ENCODE results near the gene FAM3D. TPM values are rescaled to one million over a fixed set of nuclear protein-coding genes. Genes with fewer than 3 reads are reported as not detected.

FAM3D gene
- total RNA-seq, 4 donors from 2014 or later = 1.9 to 33.2 TPM; not detected in 2

DNA sequence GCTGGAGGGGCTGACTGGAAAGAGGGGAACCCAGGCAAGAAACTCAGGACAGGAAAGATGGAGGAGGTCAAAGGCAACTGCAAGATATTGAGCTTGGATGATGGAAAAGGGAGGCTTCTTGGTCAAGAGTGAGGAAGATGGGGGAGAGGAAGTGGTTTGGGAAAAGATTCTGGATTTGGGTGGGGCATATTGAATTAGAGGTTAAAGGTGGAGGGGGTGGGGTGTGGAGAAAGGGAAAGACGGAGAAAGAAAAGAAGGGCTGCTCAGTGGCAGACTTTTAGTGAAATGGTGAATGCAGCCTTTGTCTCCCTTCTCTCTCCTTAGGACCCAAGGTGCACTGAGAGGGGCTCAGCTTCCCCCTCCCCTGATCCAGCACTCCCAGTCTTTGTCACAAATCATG is 655 bp upstream of the FAM3D start:
- H3K9me3 ChIP-seq = no peaks in the 10 kb centered on the region
- H3K27ac ChIP-seq = no peak overlapping the region
- ATAC-seq = no peak
- no peaks in the 10 kb centered on the region for H3K36me3 ChIP-seq
- H3K27me3 ChIP-seq = peaks cover 7% of the 10 kb centered on the region
- 100% methylated on average over 1 of the region's 1 CpG; no CpG with 5 or more reads in 1 of the 2 donors for WGBS, 2 donors (ENCODE audit: low coverage in 1 of 2)
- TF ChIP-seq, protein P1, sequence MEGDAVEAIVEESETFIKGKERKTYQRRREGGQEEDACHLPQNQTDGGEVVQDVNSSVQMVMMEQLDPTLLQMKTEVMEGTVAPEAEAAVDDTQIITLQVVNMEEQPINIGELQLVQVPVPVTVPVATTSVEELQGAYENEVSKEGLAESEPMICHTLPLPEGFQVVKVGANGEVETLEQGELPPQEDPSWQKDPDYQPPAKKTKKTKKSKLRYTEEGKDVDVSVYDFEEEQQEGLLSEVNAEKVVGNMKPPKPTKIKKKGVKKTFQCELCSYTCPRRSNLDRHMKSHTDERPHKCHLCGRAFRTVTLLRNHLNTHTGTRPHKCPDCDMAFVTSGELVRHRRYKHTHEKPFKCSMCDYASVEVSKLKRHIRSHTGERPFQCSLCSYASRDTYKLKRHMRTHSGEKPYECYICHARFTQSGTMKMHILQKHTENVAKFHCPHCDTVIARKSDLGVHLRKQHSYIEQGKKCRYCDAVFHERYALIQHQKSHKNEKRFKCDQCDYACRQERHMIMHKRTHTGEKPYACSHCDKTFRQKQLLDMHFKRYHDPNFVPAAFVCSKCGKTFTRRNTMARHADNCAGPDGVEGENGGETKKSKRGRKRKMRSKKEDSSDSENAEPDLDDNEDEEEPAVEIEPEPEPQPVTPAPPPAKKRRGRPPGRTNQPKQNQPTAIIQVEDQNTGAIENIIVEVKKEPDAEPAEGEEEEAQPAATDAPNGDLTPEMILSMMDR (IDR thresholded peaks at IDR 0.05) = no peak
- TF ChIP-seq POLR2AphosphoS5 (IDR thresholded peaks at IDR 0.05) = no peak
- TF ChIP-seq POLR2A (IDR thresholded peaks at IDR 0.05) = no peak
- TF ChIP-seq EP300 (IDR thresholded peaks at IDR 0.05) = no peak
- no peaks in the 10 kb centered on the region for H3K4me1 ChIP-seq
- no peak overlapping the region for H3K4me3 ChIP-seq

DNA sequence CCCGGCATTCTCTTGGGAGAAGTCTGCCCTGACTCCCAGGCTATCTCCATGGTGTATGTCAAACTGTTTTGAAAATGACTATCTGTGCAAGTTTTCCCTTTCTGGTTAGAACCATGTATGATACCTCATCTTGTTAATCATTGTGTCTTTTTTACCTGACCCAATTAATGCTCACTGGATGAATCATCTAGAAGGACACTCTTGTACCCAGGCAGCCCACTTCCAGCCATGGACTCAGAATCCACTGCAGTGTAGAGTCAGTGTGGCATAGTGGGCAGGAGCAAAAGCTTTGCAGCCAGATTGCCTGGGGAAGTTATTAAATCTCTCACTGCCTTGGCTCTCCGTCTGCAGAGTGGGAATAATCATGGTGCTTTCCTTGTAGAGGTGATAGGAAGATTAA is 1.2 kb downstream of the FAM3D start:
- 54 to 100% methylated on average over 2 of the region's 2 CpGs for WGBS, 2 donors (ENCODE audit: low coverage in 1 of 2)
- H3K4me1 ChIP-seq = no peaks in the 10 kb centered on the region
- no peak for TF ChIP-seq POLR2AphosphoS5 (IDR thresholded peaks at IDR 0.05)
- no peak for TF ChIP-seq POLR2A (IDR thresholded peaks at IDR 0.05)
- TF ChIP-seq EP300 (IDR thresholded peaks at IDR 0.05) = no peak
- TF ChIP-seq, protein P1 (IDR thresholded peaks at IDR 0.05) = no peak
- peaks cover 7% of the 10 kb centered on the region for H3K27me3 ChIP-seq
- no peaks in the 10 kb centered on the region for H3K36me3 ChIP-seq
- H3K4me3 ChIP-seq = no peak overlapping the region
- no peak for ATAC-seq
- no peak overlapping the region for H3K27ac ChIP-seq
- no peaks in the 10 kb centered on the region for H3K9me3 ChIP-seq

DNA sequence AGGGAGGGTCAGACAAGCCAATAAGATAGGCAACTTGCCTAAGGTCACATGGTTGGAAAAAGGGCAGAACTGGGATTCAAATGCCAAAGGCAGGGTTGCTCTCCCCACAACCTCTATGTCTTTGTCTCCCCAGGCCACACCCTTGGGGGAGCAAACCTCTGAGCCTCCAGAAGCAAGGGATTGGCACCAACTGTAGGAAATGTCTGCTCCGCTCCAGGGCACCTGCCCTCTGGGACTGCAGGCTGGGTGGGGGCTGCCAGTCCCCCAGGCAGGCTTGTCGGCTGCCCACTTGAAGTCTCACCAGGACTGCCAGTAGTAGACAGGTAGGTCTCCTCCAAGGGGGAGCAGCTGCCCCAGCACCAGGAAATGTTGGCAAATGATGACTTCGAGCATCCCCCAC is 2.0 kb downstream of the FAM3D start:
- Histone ChIP-seq H3K36me3 (no peaks in the 10 kb centered on the region), H3K9me3 (no peaks in the 10 kb centered on the region), H3K4me1 (no peaks in the 10 kb centered on the region), H3K27me3 (peaks cover 7% of the 10 kb centered on the region), H3K27ac (no peak overlapping the region), H3K4me3 (no peak overlapping the region)
- no peak for ATAC-seq
- WGBS, 2 donors (ENCODE audit: low coverage in 1 of 2) = no CpG with 5 or more reads among the region's 3 CpGs
- TF ChIP-seq, protein P1 (IDR thresholded peaks at IDR 0.05) = no peak
- TF ChIP-seq POLR2A (IDR thresholded peaks at IDR 0.05) = no peak
- TF ChIP-seq POLR2AphosphoS5 (IDR thresholded peaks at IDR 0.05) = no peak
- no peak for TF ChIP-seq EP300 (IDR thresholded peaks at IDR 0.05)

DNA sequence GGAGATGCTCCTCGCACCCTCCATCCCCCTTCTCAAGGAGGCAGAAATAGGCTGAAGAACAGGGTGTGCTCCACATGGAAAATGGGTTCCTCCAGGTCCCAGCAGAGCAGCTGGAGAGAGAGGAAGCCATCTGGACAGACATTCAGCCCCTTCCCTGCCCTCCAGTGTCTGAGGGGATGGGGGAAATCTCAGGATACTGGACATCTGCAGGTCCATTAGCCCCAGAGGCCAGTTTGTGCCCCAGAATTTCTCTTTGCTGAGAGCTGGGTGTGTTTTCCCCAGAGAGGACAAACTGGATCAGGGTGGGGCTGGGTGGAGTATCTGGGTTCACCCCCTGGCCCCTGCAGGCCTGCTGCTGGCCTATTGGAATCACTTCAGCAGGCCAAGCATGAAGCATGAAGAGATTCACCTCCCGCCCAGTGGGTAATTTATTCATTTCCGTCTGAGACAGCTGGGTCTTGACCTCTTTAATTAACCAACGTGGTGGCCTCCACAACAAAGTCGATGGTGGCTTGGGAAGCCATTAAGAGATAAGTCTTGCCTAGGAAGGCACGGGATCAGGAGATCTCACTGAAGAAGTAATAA is 4.6 kb downstream of the FAM3D start:
- TF ChIP-seq POLR2AphosphoS5 (IDR thresholded peaks at IDR 0.05) = no peak
- TF ChIP-seq, protein P1 (IDR thresholded peaks at IDR 0.05) = no peak
- TF ChIP-seq POLR2A (IDR thresholded peaks at IDR 0.05) = no peak
- H3K9me3 ChIP-seq = no peaks in the 10 kb centered on the region
- H3K27ac ChIP-seq = no peak overlapping the region
- peaks cover 4% of the 10 kb centered on the region for H3K27me3 ChIP-seq
- no peaks in the 10 kb centered on the region for H3K36me3 ChIP-seq
- 13 to 56% methylated on average over 3 to 5 of the region's 6 CpGs for WGBS, 2 donors (ENCODE audit: low coverage in 1 of 2)
- no peaks in the 10 kb centered on the region for H3K4me1 ChIP-seq
- no peak overlapping the region for H3K4me3 ChIP-seq
- ATAC-seq = no peak

DNA sequence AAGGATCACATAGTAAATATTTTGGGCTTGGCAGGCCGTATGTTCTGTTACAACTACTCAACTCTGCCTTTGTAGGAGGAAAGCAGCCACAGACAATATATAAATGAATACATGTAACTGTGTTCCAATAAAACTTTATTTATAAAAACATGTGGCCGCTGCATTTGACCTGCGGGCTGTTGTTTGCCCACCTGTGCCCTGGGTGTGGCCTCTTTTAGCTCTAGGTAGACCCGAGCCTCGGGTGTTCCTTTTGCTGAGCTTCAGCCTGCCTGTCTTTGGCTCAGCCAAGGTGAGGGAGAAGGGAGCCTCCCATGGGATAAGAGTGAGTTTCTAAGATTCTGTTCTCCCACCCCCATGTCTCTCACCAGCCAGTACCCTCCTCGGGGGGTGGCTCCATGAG is 5.6 kb downstream of the FAM3D start:
- H3K27ac ChIP-seq = no peak overlapping the region
- no peak for TF ChIP-seq POLR2A (IDR thresholded peaks at IDR 0.05)
- TF ChIP-seq, protein P1 (IDR thresholded peaks at IDR 0.05) = no peak
- TF ChIP-seq EP300 (IDR thresholded peaks at IDR 0.05) = no peak
- TF ChIP-seq POLR2AphosphoS5 (IDR thresholded peaks at IDR 0.05) = no peak
- no peaks in the 10 kb centered on the region for H3K4me1 ChIP-seq
- 73 to 86% methylated on average over 5 to 6 of the region's 6 CpGs for WGBS, 2 donors (ENCODE audit: low coverage in 1 of 2)
- no peak overlapping the region for H3K4me3 ChIP-seq
- no peaks in the 10 kb centered on the region for H3K36me3 ChIP-seq
- peaks cover 4% of the 10 kb centered on the region for H3K27me3 ChIP-seq
- H3K9me3 ChIP-seq = no peaks in the 10 kb centered on the region
- ATAC-seq = no peak
